ENCODE measurements around the gene CRP.

DNA sequence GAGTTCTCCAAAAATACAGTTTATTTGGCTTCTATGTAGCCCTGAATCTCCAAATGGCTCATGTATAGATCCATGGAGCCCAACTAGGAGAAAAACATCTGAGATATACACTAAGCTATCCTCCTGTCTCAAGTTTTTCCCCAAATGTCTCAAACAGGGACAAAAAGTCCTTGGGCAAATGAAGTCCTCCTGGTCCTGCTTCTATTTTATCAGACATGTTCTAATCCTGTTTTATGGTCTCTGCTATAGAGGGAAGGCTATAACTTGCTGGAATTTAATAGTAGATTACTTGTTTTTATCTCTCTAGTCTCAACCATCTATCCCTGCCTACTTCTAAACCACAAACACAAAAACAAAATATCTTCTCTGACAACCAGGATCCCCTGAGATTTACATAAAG, 26.9 kb downstream of the CRP start:
- TF ChIP-seq, protein P1, sequence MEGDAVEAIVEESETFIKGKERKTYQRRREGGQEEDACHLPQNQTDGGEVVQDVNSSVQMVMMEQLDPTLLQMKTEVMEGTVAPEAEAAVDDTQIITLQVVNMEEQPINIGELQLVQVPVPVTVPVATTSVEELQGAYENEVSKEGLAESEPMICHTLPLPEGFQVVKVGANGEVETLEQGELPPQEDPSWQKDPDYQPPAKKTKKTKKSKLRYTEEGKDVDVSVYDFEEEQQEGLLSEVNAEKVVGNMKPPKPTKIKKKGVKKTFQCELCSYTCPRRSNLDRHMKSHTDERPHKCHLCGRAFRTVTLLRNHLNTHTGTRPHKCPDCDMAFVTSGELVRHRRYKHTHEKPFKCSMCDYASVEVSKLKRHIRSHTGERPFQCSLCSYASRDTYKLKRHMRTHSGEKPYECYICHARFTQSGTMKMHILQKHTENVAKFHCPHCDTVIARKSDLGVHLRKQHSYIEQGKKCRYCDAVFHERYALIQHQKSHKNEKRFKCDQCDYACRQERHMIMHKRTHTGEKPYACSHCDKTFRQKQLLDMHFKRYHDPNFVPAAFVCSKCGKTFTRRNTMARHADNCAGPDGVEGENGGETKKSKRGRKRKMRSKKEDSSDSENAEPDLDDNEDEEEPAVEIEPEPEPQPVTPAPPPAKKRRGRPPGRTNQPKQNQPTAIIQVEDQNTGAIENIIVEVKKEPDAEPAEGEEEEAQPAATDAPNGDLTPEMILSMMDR (IDR thresholded peaks at IDR 0.05) = no peak
- no peak for TF ChIP-seq POLR2A (IDR thresholded peaks at IDR 0.05)
- no peak for TF ChIP-seq POLR2AphosphoS5 (IDR thresholded peaks at IDR 0.05)
- no peak for TF ChIP-seq EP300 (IDR thresholded peaks at IDR 0.05)
